CD4-positive, alpha-beta T cell (primary cell): ENCODE data around the gene KDM4F. TPM values are rescaled to one million over a fixed set of nuclear protein-coding genes. Genes with fewer than 3 reads are reported as not detected.

Experiments
- ATAC-seq: fragments of 200-7000 bp; cut with Tn5 transposase; one replicate; pipeline ENCODE4 v1.10.0; 2022; ENCODE audit warnings: mild to moderate bottlenecking; ENCODE audit not compliant: poor library complexity
- CTCF ChIA-PET: fragments of 350-600 bp; sonication (Branson Sonifier 250); formaldehyde crosslinking; loops from one replicate; lab custom pipeline; 2021; ENCODE audit warnings: antibody characterized with exemption, inconsistent platforms; lab: Charles Lee
- POLR2A ChIA-PET: fragments of 350-600 bp; sonication (Branson Sonifier 250); formaldehyde crosslinking; loops from one replicate; lab custom pipeline; 2021; ENCODE audit warnings: antibody characterized with exemption, inconsistent platforms; lab: Charles Lee
- DNase-seq, 14 experiments: peaks; one replicate each; pipeline ENCODE4 v3.0.0-alpha.2; 2013 to 2020; ENCODE audit warnings: mixed read lengths in 2 of 14
- H3K27ac ChIP-seq, 2 donors: one replicate each; pipeline versions ENCODE4 v1.5.1 to v1.7.0; 2013; ENCODE audit warnings: low read length in 2 of 2, low read depth in 1 of 2, mild to moderate bottlenecking in 1 of 2
- H3K27me3 ChIP-seq, 2 experiments: 1 replicate in 1 of 2; 2 replicates in 1 of 2; pipeline versions ENCODE4 v1.6.1 to v1.7.0; 2013; ENCODE audit warnings: low read length in 2 of 2, control low read depth in 1 of 2, mild to moderate bottlenecking in 1 of 2, moderate library complexity in 1 of 2; ENCODE audit not compliant: insufficient read depth in 2 of 2, control insufficient read depth in 1 of 2
- H3K36me3 ChIP-seq: one replicate; pipeline ENCODE4 v1.6.1; 2013; ENCODE audit warnings: low read length, control low read depth; ENCODE audit not compliant: insufficient read depth
- H3K4me1 ChIP-seq: one replicate; pipeline ENCODE4 v1.6.1; 2013; ENCODE audit warnings: low read length, control low read depth; ENCODE audit not compliant: insufficient read depth
- H3K4me3 ChIP-seq: one replicate; pipeline ENCODE4 v1.5.1; 2013; ENCODE audit warnings: mild to moderate bottlenecking, low read length, moderate library complexity
- H3K9me3 ChIP-seq, 2 experiments: 1 replicate in 1 of 2; 2 replicates in 1 of 2; pipeline versions ENCODE4 v1.6.1 to v1.7.0; 2013; ENCODE audit warnings: low read length in 2 of 2, mild to moderate bottlenecking in 2 of 2, control low read depth in 1 of 2, moderate library complexity in 1 of 2; ENCODE audit not compliant: control insufficient read depth in 1 of 2, insufficient read depth in 1 of 2
- H3K27ac Mint-ChIP-seq: one replicate; pipeline ENCODE4 v1.8.0; 2020; ENCODE audit warnings: mixed read lengths
- H3K27me3 Mint-ChIP-seq: one replicate; pipeline ENCODE4 v1.8.0; 2021; ENCODE audit warnings: mixed read lengths
- H3K36me3 Mint-ChIP-seq: one replicate; pipeline ENCODE4 v1.8.0; 2021; ENCODE audit warnings: low read depth, mixed read lengths
- H3K4me1 Mint-ChIP-seq: one replicate; pipeline ENCODE4 v1.8.0; 2021; ENCODE audit warnings: low read depth, mixed read lengths
- H3K4me3 Mint-ChIP-seq: one replicate; pipeline ENCODE4 v1.8.0; 2020; ENCODE audit warnings: mild to moderate bottlenecking, mixed read lengths
- H3K9me3 Mint-ChIP-seq: one replicate; pipeline ENCODE4 v1.8.0; 2020; ENCODE audit warnings: mixed read lengths
- intact Hi-C, 2 experiments: fragments of 100-400 bp; cut with DNase I in 1 of 2; cut with micrococcal nuclease in 1 of 2; formaldehyde crosslinking; loops; one replicate each; pipeline versions ENCODE4 v1.15.1 to v1.9.0; 2023 to 2025; cut with DNase I, micrococcal nuclease
- total RNA-seq, 174 experiments: library from RNA in 2 of 174; stranded (reverse) in 2 of 174; gene quantifications; one replicate each; pipeline ENCODE4 v1.2.3 and lab custom pipeline; 2021 to 2026
- TF ChIP-seq, protein P1 (sequence below): fragments of 200-600 bp; IDR thresholded peaks from one replicate; pipeline ENCODE4 v1.8.0; 2022; ENCODE audit warnings: antibody characterized with exemption, mild to moderate bottlenecking

The KDM4F gene
- total RNA-seq, 2 experiments from 2014 or later = not detected

DNA sequence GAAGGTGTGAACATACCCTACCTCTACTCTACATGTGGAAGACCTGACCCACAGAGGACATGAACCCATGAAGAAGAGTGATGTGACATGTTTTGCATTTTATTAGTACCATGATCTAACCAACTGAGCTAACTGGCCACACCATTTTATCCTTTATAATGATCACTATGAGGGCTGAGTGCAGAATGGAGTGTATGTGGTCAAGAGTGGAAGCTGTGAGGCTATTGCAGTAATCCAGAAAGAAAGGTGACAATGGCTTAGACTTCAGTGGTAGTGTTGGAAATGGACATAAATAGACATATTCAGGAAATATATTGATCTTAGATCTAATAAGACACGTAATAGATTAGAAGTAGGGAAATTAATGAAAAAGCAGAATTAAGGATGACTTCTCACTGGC lies 21.2 kb downstream of the KDM4F start:
- ChIA-PET CTCF (interaction anchor here (0.8 to 5.3 kb wide), 6 partner anchors 15 to 719 kb away, joined by 3 to 67 read pairs (median 11); partner anchors contain the start of genes ENDOD1, FAM76B and SESN3), POLR2A (interaction anchor here (0.8 to 4.1 kb wide), 7 partner anchors 15 to 719 kb away, joined by 3 to 266 read pairs (median 24); partner anchors contain the start of genes CEP57, ENDOD1, FAM76B and SESN3)
- Histone ChIP-seq H3K9me3 (no peaks in the 10 kb centered on the region), H3K36me3 (peaks cover 3% of the 10 kb centered on the region), H3K27ac (no peak overlapping the region), H3K4me1 (peaks cover 12% of the 10 kb centered on the region), H3K27me3 (no peaks in the 10 kb centered on the region), H3K4me3 (no peak overlapping the region)
- no peak for ATAC-seq
- no peaks in the 10 kb centered on the region for H3K9me3 Mint-ChIP-seq
- H3K4me1 Mint-ChIP-seq = peaks cover 38% of the 10 kb centered on the region
- no peak for DNase-seq
- peaks cover 32% of the 10 kb centered on the region for H3K36me3 Mint-ChIP-seq
- intact Hi-C loops = loop anchor here in 1 of 2 experiments (1.0 to 10.0 kb wide), 3 partner anchors 20 to 692 kb away; no protein-coding TSS in a partner anchor
- no peaks in the 10 kb centered on the region for H3K27me3 Mint-ChIP-seq
- TF ChIP-seq, protein P1, sequence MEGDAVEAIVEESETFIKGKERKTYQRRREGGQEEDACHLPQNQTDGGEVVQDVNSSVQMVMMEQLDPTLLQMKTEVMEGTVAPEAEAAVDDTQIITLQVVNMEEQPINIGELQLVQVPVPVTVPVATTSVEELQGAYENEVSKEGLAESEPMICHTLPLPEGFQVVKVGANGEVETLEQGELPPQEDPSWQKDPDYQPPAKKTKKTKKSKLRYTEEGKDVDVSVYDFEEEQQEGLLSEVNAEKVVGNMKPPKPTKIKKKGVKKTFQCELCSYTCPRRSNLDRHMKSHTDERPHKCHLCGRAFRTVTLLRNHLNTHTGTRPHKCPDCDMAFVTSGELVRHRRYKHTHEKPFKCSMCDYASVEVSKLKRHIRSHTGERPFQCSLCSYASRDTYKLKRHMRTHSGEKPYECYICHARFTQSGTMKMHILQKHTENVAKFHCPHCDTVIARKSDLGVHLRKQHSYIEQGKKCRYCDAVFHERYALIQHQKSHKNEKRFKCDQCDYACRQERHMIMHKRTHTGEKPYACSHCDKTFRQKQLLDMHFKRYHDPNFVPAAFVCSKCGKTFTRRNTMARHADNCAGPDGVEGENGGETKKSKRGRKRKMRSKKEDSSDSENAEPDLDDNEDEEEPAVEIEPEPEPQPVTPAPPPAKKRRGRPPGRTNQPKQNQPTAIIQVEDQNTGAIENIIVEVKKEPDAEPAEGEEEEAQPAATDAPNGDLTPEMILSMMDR = no peak
- no peak overlapping the region for H3K27ac Mint-ChIP-seq
- peak overlapping the region; percentile 49 for H3K4me3 Mint-ChIP-seq

- intact Hi-C loops = loop anchor here in 1 of 2 experiments (5.0 to 10.0 kb wide), 2 partner anchors 632 to 689 kb away; no protein-coding TSS in a partner anchor
- CTCF ChIA-PET = interaction anchor here (1.3 kb wide), 1 partner anchor 16 kb away, joined by 4 read pairs; the partner anchor contains the start of gene ENDOD1
- TF ChIP-seq, protein P1 = no peak
- H3K36me3 ChIP-seq = peaks cover 3% of the 10 kb centered on the region
- Mint-ChIP-seq H3K36me3 (peaks cover 27% of the 10 kb centered on the region), H3K4me3 (no peak overlapping the region), H3K4me1 (peaks cover 32% of the 10 kb centered on the region), H3K27ac (no peak overlapping the region), H3K27me3 (no peaks in the 10 kb centered on the region), H3K9me3 (no peaks in the 10 kb centered on the region)
- DNase-seq (no peak), ATAC-seq (no peak)
- no peaks in the 10 kb centered on the region for H3K9me3 ChIP-seq
- peaks cover 12% of the 10 kb centered on the region for H3K4me1 ChIP-seq
- H3K4me3 ChIP-seq = no peak overlapping the region
- H3K27me3 ChIP-seq = no peaks in the 10 kb centered on the region
- POLR2A ChIA-PET = interaction anchor here (2.1 to 4.0 kb wide), 2 partner anchors 17 to 716 kb away, joined by 10 to 32 read pairs; partner anchors contain the start of genes CEP57, ENDOD1 and FAM76B
- H3K27ac ChIP-seq = no peak overlapping the region
These were observed 23.7 kb downstream of the KDM4F start for GRCh38 chr11:95072948-95073347.

GRCh38 chr11:95074792-95075563 lies 25.8 kb downstream of the KDM4F start:
- no peaks in the 10 kb centered on the region for H3K27me3 Mint-ChIP-seq
- intact Hi-C loops = loop anchor here in 1 of 2 experiments (5.0 to 10.0 kb wide), 2 partner anchors 630 to 687 kb away; no protein-coding TSS in a partner anchor
- H3K9me3 Mint-ChIP-seq = no peaks in the 10 kb centered on the region
- H3K9me3 ChIP-seq = no peaks in the 10 kb centered on the region
- no peaks in the 10 kb centered on the region for H3K27me3 ChIP-seq
- no peak overlapping the region for H3K27ac Mint-ChIP-seq
- POLR2A ChIA-PET = interaction anchor here (0.7 to 2.8 kb wide), 3 partner anchors 7 to 15 kb away, joined by 4 to 13 read pairs (median 13); partner anchors contain the start of genes ENDOD1 and SRSF8
- H3K36me3 ChIP-seq = peaks cover 3% of the 10 kb centered on the region
- peaks cover 6% of the 10 kb centered on the region for H3K4me1 ChIP-seq
- no peak overlapping the region for H3K27ac ChIP-seq
- H3K4me3 ChIP-seq = no peak overlapping the region
- H3K4me3 Mint-ChIP-seq = no peak overlapping the region
- no peak for ATAC-seq
- TF ChIP-seq, protein P1 = no peak
- H3K4me1 Mint-ChIP-seq = peaks cover 18% of the 10 kb centered on the region
- CTCF ChIA-PET = interaction anchor here (1.2 kb wide), 1 partner anchor 14 kb away, joined by 3 read pairs; the partner anchor contains the start of gene ENDOD1
- peaks cover 12% of the 10 kb centered on the region for H3K36me3 Mint-ChIP-seq
- DNase-seq = no peak
